Breast epithelium (tissue), 3 donors: Measurements from ENCODE around the gene MUS81.

Source experiments
- POLR2A ChIP-seq: fragments of 450-650 bp; IDR thresholded peaks from one replicate; pipeline ENCODE4 v1.6.1; 2016; ENCODE audit warnings: antibody characterized with exemption, mild to moderate bottlenecking, moderate library complexity
- POLR2AphosphoS5 ChIP-seq, 3 donors: sonication (generic); formaldehyde crosslinking; IDR thresholded peaks; one replicate each; pipeline ENCODE4 v1.6.1; 2017; ENCODE audit warnings: antibody characterized with exemption in 3 of 3
- TF ChIP-seq, protein P1 (sequence below), 3 donors: fragments of 450-650 bp; IDR thresholded peaks; one replicate each; pipeline ENCODE4 v1.5.1; 2016 to 2017; ENCODE audit warnings: antibody characterized with exemption in 3 of 3, mild to moderate bottlenecking in 3 of 3, moderate library complexity in 3 of 3

DNA sequence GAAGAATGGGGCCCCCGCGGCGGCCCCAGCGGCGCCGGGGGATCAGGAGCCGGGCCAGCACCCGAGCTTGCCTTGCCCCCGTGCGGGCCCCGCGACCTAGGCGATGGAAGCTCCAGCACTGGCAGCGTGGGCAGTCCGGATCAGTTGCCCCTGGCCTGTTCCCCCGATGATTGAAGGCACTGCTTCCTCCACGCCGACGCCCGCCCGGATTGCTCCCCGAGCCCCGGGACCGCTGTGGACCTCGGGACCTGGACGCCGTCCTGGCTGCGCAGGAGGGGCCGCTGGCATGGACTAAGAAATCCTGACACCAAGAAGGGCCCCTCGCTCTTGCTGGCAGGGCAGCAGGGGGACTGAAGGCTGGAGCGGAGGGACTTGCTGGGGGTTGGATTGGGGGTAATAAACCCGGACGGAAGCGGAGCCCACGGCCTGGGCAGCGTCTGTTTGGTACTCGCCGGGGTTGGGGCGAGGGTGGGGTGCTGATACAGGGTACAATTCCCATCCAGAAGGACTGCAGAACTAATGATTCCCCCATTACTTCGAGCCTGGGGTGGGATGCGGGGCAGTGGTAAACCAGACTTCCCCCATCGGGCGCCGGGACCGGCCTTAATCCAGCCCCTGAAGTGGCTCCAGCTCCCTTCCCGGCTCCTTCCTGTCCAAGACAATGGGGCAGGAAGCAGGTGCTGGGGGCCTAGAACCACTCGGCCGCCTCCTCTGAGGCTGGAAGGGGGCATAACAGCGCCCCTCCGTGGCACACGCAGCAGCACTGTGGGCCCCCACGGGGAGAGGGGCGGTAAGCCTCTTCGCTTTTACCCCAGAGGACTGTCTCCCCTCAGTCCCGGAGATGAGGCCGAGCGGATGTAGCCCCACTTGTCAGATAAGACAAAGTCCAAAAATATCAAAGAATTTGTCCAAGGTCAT lies 31.2 kb downstream of the MUS81 start:
- no peak for TF ChIP-seq POLR2AphosphoS5 (IDR thresholded peaks at IDR 0.05)
- TF ChIP-seq, protein P1, sequence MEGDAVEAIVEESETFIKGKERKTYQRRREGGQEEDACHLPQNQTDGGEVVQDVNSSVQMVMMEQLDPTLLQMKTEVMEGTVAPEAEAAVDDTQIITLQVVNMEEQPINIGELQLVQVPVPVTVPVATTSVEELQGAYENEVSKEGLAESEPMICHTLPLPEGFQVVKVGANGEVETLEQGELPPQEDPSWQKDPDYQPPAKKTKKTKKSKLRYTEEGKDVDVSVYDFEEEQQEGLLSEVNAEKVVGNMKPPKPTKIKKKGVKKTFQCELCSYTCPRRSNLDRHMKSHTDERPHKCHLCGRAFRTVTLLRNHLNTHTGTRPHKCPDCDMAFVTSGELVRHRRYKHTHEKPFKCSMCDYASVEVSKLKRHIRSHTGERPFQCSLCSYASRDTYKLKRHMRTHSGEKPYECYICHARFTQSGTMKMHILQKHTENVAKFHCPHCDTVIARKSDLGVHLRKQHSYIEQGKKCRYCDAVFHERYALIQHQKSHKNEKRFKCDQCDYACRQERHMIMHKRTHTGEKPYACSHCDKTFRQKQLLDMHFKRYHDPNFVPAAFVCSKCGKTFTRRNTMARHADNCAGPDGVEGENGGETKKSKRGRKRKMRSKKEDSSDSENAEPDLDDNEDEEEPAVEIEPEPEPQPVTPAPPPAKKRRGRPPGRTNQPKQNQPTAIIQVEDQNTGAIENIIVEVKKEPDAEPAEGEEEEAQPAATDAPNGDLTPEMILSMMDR (IDR thresholded peaks at IDR 0.05): no peak
- no peak for TF ChIP-seq POLR2A
